Measurements from ENCODE around the gene KISS1R.
"Not testable (repeated sequence)": the region's sequence is repeated elsewhere in the genome, so short reads cannot be mapped to it uniquely, and the experiment has no call there.

KISS1R gene

DNA sequence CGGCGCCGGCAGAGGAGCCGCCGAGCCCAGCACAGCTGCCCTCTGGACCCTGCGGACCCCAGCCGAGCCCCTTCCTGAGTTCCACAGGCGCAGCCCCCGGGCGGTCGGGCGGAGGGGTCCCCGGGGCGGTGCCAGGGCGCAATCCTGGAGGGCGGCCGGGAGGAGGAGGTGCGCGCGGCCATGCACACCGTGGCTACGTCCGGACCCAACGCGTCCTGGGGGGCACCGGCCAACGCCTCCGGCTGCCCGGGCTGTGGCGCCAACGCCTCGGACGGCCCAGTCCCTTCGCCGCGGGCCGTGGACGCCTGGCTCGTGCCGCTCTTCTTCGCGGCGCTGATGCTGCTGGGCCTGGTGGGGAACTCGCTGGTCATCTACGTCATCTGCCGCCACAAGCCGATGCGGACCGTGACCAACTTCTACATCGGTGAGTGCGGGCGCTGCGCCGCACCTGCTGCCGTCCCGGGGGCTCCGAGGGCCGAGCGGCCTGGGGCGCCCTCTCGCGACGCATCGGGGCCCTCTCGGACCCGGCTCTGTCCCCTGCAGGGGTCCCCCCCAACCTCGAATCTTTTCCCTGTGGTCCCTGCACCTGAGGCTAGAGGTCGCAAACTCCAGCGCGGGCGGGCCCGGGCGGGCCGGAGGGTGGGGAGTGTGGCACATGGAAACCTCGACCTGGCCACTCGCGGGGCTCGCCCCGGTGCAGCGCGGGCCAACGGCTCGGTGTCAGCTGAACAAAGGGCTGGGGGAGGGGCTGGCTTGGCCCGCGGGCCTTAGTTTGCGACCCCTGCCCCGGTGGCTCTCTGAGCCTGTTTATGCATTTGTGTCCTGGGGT, at the start of gene KISS1R:
Gene KISS1R, plus strand, starts transcription at position 11 of the 829 bp plus-strand sequence. Its CDS starts 170 bp downstream, at position 181.
- DNase-seq = peak; percentile 58

DNA sequence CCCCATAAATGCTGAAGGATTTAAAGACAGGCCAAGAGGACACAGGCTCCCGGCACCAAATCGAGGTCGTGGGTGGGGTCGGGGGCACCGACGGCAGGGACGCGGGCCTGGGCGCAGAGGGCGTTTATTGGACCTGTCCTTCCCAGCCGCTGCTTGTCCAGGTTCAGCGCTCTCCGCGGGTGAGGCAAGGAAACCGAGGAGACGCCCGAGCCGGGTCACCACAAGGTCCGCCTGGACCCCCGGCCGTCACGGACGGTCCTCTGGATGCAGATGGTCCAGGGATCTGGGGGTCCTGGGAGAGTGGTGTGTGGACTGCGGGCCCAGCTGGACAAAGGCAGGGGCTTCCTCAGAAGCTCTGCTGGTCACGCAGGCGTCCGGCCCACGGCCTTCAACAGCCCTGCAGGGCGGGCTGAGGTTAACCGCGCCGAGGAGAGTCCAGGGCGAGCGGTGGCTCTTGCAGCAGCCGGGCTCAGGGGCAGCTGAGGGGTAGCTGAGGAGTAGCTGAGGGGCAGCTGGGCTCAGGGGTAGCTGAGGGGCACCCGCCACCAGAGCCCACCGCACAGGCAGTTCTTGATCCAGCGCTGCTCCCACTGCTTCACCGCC, 49.2 kb upstream of the KISS1R start:
- DNase-seq = no peak

DNA sequence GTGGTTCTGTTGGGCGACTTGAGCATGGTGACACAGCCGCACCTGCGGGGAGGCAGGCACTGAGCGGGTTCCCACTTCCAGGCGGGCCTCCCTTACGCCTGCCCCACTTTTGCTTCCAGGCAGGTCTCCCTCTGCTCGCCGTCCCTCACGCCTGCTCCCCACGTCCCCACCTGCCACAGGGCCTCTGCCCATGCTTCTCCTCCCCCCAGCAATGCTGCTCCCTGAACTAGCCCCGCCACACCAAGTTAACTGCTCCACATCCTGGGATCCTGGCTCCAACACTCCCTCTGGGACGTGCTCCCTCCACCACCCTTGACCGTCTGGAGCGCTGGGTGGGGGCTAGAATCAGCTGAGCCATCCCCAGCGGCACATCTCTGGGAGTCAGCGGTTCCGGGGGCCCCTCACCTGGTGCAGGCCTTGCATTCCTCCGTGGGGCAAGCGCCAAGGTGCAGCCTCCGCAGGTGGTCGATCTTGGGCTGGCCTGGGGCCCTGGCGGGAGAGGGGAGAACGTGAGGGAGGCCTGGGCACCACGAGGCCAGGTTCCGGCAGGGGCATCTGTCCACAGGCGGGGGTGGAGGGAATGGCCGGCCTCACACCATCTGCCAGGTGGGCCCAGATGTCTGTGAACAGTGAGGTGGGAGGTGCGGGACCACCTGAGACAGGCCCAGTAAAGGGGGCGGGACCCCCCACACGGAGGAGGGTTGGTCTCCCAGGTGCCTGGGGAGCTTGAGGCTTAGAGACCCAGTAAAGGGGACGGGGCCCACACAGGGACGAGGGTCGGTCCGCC, 48.5 kb upstream of the KISS1R start:
- no peak for DNase-seq

DNA sequence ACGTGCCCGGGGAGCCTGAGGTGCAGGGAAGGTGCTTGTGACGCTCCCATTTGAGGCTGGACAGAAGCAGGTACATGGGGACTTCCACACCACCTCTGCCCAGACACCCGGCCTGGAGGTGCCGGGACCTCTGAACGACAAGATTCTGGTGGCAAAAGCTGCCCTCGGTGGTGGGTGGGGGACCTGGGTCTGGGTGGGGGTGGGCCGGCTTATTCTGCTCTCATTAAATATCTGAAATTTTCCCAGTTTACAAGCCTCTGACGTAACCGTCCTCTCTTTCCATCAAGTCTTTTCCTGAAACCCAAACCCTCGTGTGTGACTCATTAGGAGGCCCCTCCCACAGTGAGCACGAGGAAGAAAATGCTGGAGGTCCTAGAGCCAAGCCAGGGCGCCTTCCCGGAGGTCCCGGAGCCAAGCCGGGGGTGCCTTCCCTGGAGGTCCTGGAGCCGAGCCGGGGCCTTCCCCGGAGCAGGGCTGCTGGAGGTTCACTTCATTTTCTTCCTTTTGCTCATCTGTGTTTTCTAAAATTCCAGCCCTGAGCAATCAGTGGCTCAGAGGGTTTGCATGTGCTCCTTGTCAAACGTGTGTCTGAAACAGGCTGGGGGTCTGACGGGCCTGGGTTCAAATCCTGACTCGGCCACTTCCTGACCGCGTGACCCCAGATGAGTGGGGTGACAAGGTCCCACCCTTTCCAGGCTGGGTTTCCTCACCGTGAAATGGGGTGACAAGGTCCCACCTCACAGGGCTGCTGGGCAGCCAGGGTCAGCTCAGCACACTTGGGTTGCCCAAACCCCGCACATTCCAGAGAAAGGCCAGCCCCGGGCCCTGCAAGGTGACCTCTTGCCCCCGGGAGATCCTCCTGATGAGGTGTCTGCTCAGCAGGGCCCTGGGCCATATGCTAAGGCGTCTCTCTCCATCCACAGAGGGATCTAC, 47.6 kb upstream of the KISS1R start:
- DNase-seq = no peak

DNA sequence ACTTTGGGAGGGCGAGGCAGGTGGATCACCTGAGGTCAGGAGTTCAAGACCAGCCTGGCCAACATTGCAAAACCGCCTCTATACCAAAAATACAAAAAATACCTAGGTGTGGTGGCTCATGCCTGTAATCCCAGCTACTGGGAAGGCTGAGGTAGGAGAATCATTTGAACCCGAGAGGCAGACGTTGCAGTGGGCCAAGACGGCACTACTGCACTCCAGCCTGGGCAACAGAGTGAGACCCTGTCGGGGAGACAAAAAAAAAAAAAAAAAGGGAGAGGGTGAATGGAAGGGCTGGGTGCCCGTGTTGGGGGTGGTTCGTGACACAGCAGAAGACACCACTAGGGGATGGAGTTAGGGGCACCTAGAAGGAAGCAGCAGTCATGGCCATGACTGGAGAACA, 46.8 kb upstream of the KISS1R start:
- no peak for DNase-seq

DNA sequence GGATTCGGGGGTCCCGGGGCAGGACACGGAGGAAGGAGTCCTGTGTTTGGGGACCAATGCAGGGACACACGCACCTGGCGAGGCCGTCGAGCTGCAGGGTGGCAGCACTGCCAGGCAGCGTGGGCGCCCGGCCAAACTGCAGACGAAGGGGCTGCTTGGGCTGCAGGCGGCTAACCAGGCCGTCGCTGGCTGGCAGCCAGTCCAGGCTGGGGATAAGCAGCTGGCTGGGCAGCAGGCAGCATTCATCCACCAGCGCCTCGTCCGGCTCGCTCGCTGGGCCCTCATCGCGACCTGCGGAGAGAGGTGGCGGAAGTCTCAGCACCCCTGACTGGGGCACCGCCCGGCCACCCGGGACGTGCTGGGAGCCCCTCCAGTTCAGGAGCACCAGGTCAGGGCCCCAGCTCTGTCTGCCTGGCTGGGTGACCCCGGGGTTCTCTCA, 46.2 kb upstream of the KISS1R start:
- DNase-seq = no peak

DNA sequence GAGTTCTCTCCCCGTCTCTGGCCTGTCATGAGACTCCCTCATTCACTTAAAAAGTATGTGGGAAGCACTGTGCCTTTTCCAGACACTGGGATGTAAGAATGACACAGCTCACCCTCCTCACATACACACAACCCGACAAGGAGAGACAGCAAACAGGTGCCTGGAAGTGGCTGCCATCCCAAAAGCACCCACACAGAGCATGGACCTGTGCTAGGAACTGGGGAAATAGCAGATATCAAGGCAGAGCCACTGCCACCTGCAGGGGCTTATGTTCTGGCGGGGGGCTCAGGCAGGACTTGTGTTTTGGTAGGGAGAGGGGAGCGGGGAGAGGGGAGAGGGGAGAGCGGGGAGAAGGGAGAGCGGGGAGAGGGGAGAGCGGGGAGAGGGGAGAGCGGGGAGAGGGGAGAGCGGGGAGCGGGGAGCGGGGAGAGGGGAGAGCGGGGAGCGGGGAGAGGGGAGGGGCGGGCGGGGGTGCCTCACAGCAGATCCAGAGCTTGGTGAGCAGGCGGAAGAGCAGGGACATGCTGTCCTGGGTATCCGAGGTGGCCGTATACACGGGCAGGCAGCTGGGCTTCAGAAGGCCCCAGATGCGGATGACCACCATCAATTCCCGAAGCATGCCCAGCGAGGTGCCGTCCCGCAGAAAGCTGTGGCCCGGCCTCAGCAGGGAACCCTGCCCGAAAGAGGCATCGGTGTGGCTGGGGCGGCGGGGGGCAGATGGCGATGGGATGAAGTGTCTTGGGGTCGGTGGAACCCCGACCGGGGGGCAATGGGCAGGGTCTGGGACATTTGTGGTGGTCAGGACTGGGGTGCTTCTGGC, 45.5 kb upstream of the KISS1R start:
- DNase-seq = no peak

DNA sequence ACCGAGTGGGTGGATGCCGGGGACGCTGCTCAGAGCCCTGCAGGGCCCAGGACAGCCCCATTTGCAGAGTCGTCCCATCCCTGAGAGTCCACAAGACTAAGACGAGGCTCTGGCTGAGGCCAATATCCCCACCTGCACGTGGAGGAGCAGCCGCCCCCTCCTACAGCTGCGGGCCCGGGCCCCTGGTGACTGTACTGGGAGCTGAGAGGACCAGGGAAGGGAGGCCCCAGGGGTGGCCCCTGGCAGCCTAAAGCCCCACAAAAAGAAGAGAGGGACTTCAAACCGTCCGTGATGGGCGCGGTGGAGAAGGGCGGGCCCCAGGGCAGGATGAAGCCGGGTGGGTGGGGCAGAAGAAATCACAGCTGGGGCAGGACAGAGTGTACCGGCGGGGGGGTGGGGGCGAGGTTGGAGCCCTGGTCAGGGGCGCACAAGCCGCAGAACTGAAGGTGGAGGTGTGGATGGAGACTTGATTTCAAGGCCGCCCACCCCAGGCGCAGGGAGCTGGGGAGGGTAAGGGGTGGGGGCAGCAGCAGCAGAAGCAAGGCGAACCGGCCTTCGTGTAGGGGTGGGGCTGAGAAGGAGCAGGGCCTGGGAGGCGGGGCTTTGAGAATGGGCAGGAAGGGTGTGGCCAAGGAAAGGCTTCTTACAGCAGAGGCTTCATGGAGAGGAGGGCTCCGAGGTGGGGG, 44.7 kb upstream of the KISS1R start:
- peak; percentile 70 for DNase-seq

DNA sequence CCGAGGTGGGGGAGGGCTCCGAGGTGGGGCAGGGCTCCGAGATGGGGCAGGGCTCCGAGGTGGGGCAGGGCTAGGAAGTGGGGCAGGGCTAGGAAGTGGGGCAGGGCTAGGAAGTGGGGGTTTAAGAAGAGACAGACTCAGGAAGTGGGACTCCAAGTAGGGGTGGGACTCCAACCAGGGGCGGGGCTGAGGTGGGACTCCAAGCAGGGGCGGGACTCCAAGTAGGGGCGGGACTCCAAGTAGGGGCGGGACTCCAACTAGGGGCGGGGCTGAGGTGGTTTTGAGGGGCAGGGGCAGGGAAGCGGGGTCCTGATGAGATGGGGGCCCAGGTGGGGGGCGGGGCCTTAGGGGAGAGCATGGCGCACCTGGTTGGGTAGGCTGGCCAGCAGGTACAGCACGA, 44.0 kb upstream of the KISS1R start:
- DNase-seq = peak; percentile 59

DNA sequence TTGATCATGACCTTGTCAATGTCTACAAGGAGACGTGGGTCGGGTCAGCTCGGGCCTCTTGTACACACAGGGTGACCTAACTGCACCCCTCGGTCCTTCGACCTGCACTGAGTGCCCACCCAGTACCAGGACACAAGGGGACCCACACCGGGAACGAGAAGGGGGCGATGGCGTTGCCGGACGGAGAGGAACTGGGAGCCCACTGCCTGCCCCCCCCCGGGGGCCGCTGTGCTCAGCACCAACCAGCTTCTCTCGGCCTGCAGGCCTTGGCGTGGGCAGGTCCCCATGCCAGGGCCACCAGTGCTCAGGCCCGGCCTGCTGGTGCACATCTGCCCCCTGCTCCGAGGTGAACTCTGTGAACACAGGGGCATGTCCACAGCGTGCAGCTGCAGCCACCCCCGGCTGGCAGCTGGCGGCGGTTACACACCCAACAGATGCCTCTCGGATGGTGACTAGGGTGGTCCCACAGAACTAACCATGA, 43.5 kb upstream of the KISS1R start:
- no peak for DNase-seq

DNA sequence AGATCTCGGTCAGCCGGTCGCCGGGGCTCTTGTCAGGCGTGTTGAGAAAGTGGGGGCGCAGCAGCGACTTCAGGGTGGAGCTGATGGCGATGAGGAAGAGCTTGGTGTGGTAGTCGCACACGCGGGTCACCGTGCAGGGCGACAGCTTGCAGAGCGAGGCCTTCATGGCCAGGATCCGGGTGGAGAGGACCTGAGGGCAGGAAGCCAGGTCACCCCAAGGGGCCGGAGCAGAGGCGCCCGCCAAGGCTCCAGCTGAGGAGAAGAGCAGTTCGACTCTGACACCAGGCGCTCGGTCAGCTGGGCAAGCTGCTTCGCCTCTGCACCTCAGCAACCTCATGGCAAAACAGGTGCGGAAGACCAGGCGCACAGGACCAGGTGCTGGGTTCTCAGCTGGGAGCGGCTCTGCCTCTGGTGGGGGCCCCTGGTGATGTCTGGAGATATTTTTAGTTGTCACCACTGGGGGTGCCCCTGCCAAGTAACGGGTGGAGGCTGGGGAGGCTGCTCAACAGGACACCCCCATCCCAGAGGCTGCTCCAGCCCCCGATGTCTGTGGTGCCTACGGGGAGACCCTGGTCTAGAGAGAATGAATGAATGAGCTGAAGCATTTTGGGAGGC, 41.8 kb upstream of the KISS1R start:
- no peak for DNase-seq

DNA sequence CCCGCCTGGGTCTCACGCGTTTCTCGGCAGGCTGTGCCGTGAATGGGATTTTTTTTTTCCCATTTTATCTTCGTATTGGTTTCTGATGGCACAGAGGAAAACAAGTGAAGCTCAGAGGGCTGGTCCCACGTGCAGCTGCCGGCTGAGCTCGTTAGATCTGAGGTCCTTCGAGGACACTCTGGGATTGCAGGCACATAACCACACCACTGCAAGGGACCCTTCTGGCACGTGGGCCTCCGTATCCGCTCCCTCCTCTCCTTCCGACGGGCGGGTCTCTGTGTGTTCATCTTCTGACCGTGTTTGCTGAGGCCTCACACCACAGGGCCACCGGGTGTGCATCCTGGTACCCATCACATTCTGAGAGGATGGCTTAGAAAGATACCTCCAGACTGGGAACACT, 41.0 kb upstream of the KISS1R start:
- no peak for DNase-seq

DNA sequence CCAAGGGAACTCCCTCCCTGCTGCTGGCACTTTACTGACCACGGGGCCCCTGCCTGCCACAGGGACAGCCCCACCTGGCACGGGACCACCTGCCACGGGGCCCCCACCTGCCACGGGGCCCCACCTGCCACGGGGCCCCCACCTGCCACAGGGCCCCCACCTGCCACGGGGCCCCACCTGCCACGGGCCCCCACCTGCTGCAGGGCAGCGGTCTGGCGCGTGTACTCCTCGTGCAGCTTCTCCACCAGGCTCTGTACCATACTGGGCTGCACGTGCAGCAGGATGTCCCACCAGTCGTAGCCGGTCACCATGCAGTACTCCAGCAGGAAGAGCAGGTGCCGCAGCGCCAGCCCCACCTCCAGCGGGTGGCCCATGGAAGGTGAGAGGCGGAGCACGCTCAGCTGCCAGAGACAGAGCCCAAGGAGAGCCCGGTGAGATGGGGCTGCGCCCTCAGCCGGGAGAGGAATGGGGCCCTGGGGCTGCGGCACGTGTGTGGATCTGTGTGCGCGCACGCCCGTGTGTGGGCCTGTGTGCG, 40.3 kb upstream of the KISS1R start:
- DNase-seq = no peak

DNA sequence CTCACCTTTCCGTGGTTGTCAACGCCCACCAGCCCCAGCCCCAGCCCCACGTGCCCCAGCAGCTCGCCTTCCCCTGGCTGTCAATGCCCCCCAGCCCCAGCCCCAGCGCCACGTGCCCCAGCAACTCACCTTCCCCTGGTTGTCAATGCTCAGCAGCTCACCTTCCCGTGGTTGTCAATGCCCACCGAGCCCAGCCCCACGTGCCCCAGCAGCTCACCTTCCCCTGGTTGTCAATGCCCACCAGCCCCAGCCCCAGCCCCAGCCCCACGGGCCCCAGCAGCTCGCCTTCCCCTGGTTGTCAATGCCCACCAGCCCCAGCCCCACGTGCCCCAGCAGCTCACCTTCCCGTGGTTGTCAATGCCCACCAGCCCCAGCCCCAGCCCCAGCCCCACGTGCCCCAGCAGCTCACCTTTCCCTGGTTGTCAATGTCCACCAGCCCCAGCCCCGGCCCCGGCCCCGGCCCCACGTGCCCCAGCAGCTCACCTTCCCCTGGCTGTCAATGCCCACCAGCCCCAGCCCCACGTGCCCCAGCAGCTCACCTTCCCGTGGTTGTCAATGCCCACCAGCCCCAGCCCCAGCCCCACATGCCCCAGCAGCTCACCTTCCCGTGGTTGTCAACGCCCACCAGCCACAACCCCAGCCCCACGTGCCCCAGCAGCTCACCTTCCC, 39.0 kb upstream of the KISS1R start:
- DNase-seq = not testable (repeated sequence)

DNA sequence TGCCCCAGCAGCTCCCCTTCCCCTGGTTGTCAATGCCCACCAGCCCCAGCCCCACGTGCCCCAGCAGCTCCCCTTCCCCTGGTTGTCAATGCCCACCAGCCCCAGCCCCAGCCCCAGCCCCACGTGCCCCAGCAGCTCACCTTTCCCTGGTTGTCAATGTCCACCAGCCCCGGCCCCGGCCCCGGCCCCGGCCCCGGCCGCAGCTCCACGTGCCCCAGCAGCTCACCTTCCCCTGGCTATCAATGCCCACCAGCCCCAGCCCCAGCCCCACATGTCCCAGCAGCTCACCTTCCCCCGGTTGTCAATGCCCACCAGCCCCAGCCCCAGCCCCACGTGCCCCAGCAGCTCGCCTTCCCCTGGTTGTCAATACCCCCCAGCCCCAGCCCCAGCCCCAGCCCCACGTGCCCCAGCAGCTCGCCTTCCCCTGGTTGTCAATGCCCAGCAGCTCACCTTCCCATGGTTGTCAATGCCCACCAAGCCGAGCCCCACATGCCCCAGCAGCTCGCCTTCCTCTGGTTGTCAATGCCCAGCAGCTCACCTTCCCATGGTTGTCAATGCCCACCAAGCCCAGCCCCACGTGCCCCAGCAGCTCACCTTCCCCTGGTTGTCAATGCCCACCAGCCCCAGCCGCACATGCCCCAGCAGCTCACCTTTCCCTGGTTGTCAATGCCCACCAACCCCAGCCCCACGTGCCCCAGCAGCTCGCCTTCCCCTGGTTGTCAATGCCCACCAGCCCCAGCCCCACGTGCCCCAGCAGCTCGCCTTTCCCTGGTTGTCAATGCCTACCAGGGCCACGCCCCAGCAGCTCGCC, 38.2 kb upstream of the KISS1R start:
- DNase-seq = not testable (repeated sequence)

DNA sequence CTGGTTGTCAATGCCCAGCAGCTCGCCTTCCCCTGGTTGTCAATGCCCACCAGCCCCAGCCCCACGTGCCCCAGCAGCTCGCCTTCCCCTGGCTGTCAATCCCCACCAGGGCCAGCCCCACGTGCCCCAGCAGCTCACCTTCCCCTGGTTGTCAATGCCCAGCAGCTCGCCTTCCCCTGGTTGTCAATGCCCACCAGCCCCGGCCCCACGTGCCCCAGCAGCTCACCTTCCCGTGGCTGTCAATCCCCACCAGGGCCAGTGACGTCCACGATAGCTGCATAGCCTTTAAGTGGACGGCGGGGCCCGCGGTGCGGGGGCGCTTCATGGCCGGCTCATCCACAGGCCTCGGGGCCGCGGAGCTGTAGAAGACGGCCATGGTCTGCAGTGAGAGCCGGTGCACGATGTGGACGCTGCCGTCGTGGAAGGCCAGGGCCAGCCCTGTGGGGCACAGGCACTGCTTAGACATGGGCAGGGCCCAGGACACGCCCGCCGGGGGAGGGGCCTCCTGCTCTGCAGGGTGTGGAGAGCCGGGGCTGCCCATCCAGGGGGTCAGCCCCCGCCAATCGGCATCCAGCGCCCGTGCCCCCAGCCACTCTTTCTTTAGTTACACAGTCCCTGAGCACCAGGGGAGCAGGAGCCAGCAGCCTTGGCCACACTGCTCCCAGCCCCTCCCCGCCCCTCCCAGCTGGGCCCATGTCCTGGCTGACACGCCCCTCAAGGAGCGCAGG, 37.3 kb upstream of the KISS1R start:
- no peak for DNase-seq

DNA sequence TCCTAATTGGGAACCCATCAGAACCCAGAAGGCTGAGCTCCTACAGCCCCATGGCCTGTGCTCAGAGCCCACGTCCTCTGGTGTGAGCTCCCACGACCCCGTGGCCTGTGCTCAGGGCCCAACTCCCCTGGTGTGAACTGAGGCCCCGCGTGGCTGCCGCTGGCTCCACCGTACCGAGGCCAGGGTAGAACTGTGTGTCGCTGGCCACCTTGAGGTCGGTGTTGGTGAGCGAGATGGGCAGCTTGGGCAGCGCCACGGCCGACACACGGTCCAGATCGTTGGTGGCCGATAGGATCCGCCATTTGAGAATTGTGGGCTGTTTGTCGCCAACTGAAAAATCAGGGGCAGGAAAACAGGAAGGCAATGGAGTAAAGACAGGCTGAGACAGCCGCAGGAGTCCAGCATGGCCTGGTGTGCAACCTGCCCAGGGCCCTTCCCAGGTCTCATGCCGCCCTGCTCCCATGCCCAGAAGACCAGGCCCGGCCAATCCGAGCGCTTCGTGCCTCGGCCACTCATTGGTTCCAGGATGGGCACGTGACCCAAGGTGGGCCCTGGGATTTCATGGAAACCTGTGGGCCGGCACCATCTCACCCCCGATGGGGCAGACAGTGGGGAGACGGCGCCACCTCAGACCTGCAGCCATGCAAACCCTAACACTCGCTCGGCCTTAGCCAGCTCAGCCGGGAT, 35.6 kb upstream of the KISS1R start:
- no peak for DNase-seq

Data from activated CD8-positive, alpha-beta memory T cell treated with anti-CD3 and anti-CD28 coated beads, Interleukin-2, amount 50 U/mL, for 4 hours (primary cell).